GM19035 (cell line): ENCODE results near the gene PRDM16.

Source experiments
- ATAC-seq: cut with Tn5 transposase; IDR thresholded peaks from one replicate; pipeline ENCODE4 v1.9.1; 2021; ENCODE audit not compliant: unreplicated experiment

The PRDM16 gene

DNA sequence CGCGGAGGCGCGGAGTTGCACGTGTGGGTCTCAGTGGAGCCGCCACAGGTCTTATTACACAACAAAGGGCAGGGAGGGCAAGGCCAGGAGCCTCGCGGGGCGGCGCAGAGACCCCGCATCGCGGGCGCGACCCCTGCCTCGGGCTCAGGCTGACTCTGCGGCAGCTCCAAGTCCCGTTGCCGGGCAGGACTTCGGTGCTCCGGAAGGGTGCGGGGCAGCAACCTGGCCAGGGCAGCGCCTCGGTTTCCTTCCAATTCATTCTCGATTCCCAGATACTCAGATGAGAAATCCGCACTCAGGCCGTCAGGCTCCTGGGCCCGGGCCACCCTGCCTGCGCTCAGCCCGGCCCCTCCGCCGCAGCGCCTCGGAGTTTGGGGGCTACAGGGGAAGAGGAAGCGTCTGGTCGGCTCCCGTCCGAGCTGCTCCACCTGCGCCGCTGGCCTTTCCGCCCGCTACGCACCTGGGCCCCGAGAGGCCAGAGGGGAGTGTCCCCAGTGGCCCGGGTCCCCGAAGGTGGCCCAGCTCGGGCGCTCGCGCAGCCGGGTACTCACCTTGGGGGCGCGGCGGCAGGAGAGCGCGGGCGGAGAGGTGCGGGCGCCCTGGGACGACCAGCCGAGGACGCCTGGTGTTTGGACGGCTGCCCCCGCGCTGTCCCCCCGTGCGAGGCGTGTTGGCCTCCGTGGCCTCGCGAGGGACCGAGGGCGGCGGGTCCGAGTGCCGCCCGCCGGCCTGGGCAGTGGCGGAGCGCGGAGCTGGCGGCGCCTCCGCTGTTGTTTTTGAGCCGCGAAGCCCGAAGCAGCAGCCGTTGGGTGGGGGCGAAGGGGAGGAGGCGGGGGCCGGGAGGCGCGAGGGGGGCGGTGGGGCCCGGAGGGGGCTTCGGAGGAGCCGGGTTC is 1.1 kb upstream of the PRDM16 start:
- ATAC-seq = no peak

DNA sequence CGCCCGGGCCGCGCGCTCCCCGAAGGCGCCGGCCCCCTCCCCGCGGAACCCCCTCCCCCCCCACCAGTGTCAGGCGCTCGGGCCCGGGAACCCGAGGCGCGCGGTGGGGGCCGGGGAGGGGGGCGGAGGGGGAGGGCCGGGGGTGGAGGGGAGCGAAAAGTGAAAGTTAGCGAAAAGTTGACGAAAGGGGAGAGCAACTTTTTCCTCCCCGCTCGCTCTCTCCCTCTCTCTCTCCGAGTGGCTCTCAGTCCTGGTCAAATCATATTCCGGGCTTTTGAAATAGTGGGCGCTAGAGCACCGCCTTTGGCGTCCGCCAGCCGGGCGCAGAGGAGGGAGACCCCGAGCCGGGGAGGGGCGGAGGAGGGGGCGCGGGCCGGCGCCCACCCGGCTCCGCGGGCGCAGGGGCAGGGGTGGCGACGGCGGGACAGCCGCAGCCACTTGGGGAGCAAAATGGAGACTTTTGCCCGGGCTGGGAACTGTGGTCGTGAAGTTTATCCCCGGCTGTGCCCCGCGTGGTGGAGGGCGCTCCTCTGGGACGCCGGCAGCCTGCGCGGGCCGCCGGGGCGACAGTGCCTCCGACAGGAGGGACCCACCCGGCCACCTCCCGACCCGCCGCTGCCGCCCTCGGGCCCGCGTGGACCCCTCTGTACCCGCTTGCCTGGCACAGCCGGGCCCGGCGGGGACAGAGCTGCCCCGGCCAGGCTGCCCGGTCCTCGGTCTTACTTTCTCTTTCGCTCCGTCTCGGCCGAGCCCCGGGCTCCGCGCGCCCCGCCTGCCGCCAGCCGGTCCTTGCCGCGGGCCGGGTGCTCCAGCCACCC is 697 bp downstream of the PRDM16 start:
- ATAC-seq = no peak

DNA sequence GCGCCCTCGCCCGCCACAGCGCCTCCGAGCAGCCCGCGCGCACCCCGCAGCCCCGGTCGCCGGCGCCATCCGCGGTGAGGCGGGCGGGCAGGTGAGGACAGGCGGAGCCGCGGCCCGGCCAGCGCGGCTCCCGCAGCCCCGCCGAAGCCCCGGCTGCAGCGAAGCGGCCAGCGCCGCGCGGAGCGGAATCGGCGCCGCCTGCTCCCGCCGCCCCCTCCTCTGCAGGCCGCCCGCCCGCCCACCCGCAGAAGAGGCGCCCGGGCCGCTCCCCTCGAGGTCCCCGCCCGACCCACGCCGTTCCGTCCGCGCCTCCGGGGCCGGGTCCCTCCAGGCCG is 1.3 kb downstream of the PRDM16 start:
- ATAC-seq = no peak

DNA sequence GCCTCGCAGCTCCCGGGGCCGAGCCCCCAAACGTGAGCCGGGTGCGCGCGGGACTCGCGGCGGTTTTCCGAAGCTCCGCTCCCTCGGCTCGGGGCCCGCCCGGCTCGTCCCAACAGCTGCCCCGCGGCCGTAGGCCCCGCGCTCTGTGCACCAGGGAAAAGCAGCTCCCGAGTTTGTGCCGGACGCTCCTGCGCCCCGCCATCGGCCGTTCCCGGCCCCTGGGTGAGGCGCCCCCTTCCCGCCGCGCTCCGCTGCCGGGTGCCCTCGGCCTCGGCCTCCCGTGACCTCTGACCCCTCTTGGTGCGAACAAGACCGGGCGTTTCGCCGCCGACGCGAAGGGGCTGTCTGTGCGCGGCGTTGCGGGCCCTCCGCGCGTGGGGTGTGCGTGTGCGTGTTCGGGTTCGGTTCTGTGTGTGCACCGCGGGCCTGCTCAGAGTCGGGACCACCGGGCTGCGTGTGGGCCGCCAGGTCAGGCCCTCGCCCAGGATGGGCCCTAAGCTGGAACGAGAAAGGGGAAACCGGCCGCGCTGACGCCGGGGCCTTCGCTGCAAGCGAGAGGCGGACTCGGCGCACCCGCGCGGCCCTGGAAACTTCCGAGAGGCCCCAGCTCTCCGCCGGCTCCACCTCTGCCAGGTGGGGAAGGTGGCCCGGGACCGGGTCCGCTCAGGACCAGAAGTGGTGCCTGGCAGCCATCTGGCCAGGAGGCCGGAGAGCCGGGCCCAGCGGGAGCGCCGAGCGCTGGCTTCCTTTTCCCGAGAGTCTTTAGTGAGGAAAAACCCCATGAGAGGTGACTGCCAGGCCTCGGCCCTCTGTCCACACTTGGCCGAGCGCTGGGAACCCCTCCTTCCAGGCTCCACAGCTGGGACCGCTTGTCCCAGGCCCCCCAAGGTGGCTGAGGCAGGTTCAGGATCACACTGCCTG is 1.9 kb downstream of the PRDM16 start:
- ATAC-seq = no peak

DNA sequence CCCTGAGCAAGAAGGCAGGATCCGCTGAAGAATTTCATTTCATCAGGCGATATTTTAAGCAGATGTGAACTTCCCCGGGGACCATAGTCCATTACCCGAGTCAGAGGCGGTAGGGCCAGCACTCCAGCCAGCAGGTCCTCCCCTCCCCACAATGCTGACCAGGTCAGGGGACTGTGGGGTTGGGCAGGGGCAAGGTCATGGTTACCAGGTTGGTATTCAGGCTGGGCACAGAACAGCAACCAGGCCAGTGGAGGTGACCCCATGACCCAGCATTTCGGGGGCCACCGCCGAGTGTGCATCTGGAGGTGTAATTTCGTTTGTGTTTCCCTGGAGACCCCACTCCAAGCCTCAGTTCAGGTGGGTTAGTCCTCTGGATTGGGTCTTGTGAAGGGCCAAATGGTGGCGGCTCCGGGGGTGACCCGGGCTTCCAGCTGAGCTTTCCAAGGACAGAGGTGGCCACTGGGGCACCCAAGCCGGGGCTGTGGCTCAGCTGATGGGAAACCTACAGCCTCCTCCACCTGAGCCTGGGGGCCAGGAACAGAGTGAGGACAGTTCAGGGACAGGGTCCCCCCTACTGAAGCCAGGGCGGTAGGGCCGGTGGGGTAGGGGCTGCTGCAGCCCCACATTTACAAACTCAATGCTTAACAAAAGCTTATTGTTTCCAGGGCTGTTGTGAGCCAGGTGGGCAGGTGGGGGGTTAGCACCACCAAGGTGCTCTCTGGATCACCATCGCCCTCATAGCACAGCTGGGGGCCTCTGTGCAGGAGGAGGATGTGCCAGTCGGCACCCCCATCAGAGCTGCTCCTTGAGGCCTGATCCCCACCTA is 2.8 kb downstream of the PRDM16 start:
- no peak for ATAC-seq

DNA sequence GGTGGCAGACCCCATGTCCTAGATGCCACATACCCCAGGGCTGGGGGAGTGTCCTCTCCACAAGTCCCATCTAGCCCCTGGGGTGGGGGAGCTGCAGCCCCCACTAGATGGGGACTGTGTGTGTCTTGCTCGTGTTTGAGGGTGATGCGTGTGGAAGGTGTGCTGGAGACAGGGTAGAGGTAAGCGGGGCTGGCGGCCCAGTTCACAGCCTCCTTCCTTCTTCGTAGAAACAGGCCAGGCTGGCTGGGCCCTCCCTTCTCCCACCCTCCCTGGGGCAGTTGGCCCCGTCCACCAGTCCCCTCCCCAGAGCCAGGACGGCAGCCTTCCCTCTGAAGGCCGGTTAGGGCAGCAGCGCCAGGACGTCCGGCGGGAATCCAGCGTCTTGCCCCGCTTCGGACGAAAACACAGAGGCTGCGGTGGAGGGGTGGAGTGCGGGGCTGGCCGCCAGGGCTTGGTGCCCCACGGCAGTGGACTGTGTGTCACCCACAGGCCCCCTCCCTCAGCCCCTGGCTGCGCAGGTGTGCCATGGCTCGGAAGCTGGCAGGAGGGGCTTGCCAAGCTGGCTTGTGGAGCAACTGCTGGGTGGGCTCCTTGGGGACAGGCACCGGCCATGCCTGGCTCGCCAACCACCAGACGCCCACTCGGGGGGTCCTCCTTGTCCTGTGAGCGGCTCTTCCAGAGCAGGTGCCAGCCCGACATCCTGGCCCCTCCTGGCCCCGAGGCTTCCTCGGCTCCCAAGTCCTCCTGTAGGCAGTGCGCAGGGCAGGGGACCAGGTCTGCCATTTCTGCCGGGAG is 3.6 kb downstream of the PRDM16 start:
- no peak for ATAC-seq

DNA sequence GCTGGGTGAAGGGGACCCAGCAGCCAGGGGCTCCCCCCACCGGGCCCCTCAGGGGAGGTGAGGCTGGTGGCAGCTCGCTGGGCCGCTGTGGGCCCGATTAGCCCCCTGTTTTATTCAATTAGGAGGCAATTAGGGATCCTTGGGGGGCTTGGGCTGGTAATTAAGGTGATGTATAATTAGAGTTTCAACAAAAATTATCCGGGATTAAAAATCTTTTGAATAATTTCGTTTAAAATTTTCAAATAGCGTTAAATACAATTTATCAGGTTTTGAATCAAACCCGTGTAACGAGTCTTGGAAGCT is 4.1 kb downstream of the PRDM16 start:
- no peak for ATAC-seq

DNA sequence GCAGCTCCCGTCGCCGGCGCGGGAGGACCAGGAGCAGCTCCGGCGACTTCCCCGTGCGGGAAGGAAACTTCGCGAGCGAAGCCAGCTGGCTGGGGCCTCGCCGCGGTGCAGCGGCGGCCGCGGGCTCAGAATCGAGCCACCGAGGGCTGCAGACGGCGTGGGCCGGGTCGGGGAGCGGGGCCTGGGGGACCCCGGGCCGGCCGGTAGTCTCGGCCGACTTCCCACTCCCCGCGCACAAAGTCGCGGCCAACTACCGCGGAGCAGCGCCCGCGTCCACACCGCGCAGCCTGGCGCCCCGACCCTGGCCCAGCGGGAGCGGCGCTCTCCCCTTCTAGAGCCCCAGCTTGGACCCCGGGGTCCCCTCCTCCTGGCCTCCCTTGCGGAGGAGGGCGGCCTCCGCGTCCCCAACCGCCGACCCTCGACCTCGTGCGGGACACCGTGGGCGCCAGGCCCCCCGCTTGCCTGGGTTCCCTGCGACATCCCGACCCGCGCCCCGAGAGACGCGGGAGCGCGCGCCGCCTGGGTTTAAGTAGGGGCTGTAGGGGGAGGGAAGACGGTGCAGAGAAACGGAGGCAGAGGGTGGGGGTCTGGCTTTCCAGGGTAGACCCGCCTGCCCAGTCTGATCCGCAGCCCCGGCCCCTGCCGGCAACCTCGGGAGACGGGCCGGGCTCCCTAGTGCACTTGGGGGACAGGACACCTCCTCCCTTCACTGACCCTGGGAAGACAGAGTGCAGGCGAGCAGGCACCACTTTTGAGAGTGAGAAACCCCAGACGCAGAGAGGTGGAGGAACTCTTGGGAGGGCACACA is 4.7 kb downstream of the PRDM16 start:
- ATAC-seq = no peak

DNA sequence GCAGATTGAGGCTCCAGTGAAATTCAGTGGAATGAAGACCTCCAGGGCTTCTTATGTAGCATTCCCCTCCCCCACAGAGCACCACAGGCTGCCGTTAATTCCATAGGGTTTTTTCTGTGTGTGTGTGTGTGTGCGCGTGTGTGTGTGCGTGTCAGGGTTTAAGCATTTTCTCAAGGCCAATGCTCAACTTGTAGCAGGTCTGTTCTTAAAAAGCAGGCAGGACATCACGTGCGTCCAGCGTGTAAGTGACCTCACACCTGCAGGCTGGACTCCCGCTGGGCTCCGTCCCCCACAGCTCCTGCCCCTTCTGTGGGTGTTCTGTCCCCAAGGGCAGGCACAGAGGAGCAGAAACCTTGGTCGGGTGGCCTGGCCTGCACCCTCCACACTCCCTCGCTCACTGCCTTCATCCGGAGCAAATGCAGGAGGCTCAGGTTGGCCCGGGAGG is 5.3 kb downstream of the PRDM16 start:
- no peak for ATAC-seq

DNA sequence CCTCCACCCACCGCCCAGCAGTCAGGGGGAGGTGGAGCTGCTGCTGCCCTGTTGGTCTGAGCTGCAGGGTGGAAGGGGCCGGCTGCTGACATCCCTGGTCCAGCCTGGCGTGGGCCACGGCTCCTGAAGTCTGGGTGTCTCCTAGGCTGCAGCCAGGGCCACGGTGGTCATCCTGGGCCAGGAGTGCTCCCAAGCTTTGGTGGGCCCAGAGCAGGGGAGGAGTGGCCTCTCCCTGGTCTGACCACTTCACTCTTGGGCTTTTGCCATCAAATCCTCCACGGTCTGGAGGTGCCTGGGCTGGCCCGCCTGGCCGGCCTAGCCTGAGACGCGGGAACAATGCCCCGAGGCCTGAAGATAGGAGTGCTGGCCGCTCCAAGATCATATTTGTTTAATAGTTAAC is 5.8 kb downstream of the PRDM16 start:
- no peak for ATAC-seq

DNA sequence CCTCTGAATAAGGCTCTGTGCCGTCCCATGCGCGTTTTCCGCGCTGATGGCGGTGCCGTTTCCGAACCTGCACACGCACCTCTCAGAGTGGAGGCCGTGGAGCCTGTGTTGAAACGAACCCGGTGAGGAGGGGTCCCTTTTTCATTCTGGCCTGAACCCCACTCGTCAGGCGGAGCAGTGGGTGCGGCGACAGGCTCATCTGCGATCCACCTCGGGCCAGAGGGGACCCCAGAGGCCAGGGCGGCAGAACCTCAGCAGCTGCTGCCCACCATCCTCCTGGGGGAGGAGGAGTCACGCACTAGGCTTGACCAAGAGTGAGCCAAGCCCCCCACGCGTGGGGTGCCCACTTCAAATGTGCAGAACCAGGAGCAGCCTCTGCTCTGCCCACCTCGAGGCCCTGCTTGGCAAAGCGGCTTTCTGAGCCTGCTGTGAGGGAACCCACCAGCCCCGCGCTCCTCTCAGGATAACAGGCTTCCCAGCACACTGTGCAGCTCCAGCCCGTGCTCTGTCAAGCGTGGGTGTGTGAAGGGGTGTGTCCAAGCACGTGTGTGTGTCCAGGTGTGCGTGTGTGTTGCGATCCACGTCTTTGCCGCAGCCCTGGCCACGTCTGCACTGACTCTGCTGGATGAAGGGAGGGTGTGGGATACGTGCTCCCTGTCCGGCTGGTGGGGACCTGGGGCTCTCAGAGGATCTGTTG is 6.8 kb downstream of the PRDM16 start:
- ATAC-seq = no peak

DNA sequence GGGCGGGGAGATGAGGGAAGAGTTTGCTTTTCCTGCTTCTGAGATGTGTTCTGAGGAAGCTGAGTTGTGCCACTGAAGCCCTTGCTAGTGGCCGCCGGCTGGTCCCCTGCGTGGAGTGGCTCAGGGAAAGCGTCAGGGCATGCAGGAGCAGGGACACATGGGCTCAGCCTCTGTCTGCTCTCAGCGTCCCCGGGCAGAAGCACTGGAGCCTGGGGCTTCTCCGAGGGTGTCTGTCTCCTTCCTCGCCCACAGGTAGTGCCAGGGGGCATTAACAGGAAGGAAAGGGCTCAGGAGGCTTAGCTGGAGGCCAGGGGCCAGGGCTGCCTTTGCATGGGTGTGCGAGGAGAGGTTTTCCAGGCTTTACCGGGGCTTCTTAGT is 7.3 kb downstream of the PRDM16 start:
- ATAC-seq = no peak

DNA sequence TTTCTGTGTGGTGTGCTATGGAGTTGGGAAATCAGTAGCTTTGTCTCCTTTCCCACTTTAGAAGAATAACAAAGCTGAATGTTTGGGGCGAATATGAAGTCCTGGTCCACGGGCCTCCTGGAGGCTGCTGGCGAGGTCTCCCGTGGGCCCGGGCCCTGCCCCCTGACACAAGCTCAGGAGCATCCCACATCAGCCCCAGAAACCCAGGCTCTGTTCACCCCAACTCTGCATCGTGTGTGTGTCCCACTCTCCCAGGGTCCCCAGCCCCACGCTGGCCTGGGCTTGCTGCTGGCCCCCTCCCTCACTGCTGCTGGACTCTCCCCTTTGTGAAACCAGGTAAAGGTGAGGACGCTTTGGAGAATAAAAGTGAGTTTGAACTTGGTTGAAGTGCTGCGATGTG is 8.1 kb downstream of the PRDM16 start:
- ATAC-seq = no peak

DNA sequence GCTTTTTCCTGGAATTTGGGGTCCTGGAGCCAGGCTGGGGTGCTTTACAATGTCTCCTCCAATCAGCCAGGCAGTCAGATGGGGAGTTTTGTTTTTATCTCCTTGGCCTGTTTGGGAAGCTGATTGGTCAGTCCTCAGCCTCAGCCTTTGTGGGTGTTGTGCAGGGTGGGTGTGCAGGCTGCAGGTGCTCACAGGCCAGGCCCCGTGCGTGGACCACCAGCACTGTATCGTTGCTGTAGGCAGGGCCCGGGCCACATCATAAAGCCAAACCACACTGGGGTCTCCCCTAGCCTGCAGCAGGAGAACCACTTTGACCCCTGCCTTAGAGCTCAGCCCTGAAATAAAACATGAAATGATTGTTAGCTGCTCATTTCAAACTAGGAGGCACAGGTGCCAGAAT is 8.6 kb downstream of the PRDM16 start:
- no peak for ATAC-seq

DNA sequence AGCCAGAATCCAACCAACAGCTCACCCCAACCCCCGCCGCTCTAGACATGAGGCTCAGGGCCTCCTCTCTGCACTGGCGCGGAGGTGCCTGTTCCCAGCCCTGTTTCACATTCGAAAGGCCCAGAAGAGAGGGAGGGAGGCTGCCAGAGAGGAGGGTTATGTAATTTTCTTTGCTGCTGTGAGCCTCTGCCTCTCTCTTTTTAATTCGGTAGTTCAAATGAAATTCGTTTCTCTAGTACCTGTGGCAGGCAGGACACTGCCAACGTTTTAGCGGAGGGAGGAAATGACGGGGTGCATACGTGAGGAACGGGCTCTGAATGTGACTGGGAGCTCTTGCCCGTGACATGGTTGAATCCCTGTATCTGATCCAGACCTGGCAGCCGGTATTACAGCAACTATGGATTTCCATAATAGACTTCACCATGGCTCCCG is 9.4 kb downstream of the PRDM16 start:
- ATAC-seq = no peak

DNA sequence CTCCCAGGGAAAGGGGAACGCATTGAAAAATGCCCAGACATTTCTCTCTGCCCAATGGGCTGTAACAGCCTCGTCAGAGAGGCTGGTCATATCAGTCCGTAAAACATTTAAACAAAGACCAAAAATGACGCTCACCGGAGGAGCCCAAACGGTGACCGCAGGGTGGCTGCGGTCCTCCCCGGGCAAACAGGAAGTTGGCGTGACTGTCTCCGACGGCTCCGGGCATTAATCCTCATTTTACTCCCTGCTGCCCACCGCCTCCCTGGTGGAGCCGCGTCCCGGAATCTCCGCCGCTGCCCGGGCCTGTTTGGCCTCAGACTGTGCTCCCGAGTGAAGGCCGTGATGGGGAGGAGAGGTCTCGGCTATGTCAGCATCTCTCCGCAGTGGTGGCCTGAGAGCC is 9.9 kb downstream of the PRDM16 start:
- ATAC-seq = no peak

DNA sequence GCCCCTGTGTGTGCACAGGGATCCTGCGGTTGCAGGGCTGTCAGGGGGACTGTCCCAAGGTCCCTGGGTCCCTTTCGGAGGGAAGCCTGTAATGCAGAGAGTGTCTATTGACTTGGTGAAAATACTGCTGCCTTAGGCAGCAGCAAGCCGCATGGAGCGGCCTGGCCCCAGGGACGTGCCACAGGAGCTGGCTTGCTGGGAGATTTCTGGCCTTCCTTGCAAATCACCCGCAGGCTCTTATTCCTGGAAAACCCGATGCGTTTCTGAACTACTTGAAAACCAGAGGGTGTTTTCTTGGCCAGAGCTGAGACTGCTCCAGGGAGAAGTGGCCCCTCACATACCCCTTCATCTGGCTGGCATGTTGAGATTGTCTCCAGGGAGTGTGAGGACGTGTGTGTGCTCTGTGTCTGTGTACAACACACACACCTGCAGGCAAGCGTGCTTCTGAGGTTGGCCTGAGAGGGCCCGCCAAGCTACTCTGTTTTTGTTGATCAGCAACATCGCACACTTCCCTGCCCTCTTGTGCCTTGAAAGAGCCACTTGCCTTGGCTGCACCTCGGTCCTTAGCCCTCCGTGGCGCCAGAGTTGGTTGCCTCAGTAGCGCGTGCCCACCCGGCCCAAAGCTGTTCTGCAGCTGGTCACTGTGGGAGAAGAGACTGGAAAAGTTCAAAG is 10.5 kb downstream of the PRDM16 start:
- no peak for ATAC-seq
